NB4 (cell line): ENCODE data around the gene ZNF423.
"Not testable (repeated sequence)": the region's sequence is repeated elsewhere in the genome, so short reads cannot be mapped to it uniquely, and the experiment has no call there.

Source experiments
- DNase-seq: peaks from one replicate; pipeline ENCODE4 v3.0.0; 2010; ENCODE audit warnings: low read depth
- H3K4me3 ChIP-seq: one replicate; pipeline ENCODE4 v1.5.1; 2011; ENCODE audit warnings: mild to moderate bottlenecking, low read depth, low read length, moderate library complexity
- CTCF ChIP-seq: IDR thresholded peaks from one replicate; pipeline ENCODE4 v1.5.1; 2012; ENCODE audit warnings: low read depth, low read length
- MAX ChIP-seq: IDR thresholded peaks from 2 replicates; pipeline ENCODE4 v1.6.1; 2011; ENCODE audit warnings: low read depth, low read length
- MYC ChIP-seq: IDR thresholded peaks from 2 replicates; pipeline ENCODE4 v1.6.1; 2011; ENCODE audit warnings: low read depth, low read length
- POLR2A ChIP-seq: IDR thresholded peaks from 2 replicates; pipeline ENCODE4 v1.6.1; 2011; ENCODE audit warnings: mild to moderate bottlenecking; ENCODE audit not compliant: insufficient read length; ENCODE audit errors: extremely low read depth

The ZNF423 gene

GRCh38 chr16:49566432-49566831, 289.5 kb downstream of the ZNF423 start:
- no peak overlapping the region for H3K4me3 ChIP-seq
- no peak for DNase-seq
- no peak for TF ChIP-seq POLR2A
- TF ChIP-seq MYC: no peak
- TF ChIP-seq MAX: no peak
- no peak for TF ChIP-seq CTCF

GRCh38 chr16:49564496-49565229, 291.2 kb downstream of the ZNF423 start:
- TF ChIP-seq MYC (no peak), POLR2A (no peak), CTCF (no peak), MAX (no peak)
- DNase-seq: no peak
- H3K4me3 ChIP-seq: no peak overlapping the region

- H3K4me3 ChIP-seq: no peak overlapping the region
- no peak for DNase-seq
- TF ChIP-seq POLR2A (no peak), MAX (no peak), MYC (no peak), CTCF (no peak)
Observed at GRCh38 chr16:49563666-49564065, 292.2 kb downstream of the ZNF423 start.

GRCh38 chr16:49562894-49563293, 293.0 kb downstream of the ZNF423 start:
- DNase-seq: not testable (repeated sequence)

GRCh38 chr16:49562228-49562627, 293.7 kb downstream of the ZNF423 start:
- no peak for DNase-seq
- no peak for TF ChIP-seq MYC
- TF ChIP-seq CTCF: no peak
- no peak for TF ChIP-seq POLR2A
- no peak for TF ChIP-seq MAX
- no peak overlapping the region for H3K4me3 ChIP-seq

More at GRCh38 chr16:49562894-49563293, 293.0 kb downstream of the ZNF423 start:
- H3K4me3 ChIP-seq: not testable (repeated sequence)

- no peak for TF ChIP-seq POLR2A
- no peak overlapping the region for H3K4me3 ChIP-seq
- DNase-seq: no peak
Observed at GRCh38 chr16:49560004-49560830, 295.7 kb downstream of the ZNF423 start.

- DNase-seq: no peak
- no peak overlapping the region for H3K4me3 ChIP-seq
- TF ChIP-seq MAX (no peak), CTCF (no peak), MYC (no peak), POLR2A (no peak)
Observed at GRCh38 chr16:49559242-49559641, 296.7 kb downstream of the ZNF423 start.
